IPS-18c (cell line): Measurements from ENCODE around the gene FAM72A.
"Not testable (repeated sequence)": the region's sequence is repeated elsewhere in the genome, so short reads cannot be mapped to it uniquely, and the experiment has no call there.

Experiments used
- H3K4me3 ChIP-seq: 2 replicates; pipeline ENCODE4 v1.7.0; 2013; ENCODE audit warnings: low read depth, mild to moderate bottlenecking, low read length, moderate library complexity; ENCODE audit not compliant: insufficient read depth
- H3K9me3 ChIP-seq: one replicate; pipeline ENCODE4 v1.6.1; 2013; ENCODE audit warnings: mild to moderate bottlenecking, low read length, moderate library complexity; ENCODE audit not compliant: control insufficient read depth, insufficient read depth

The FAM72A gene

DNA sequence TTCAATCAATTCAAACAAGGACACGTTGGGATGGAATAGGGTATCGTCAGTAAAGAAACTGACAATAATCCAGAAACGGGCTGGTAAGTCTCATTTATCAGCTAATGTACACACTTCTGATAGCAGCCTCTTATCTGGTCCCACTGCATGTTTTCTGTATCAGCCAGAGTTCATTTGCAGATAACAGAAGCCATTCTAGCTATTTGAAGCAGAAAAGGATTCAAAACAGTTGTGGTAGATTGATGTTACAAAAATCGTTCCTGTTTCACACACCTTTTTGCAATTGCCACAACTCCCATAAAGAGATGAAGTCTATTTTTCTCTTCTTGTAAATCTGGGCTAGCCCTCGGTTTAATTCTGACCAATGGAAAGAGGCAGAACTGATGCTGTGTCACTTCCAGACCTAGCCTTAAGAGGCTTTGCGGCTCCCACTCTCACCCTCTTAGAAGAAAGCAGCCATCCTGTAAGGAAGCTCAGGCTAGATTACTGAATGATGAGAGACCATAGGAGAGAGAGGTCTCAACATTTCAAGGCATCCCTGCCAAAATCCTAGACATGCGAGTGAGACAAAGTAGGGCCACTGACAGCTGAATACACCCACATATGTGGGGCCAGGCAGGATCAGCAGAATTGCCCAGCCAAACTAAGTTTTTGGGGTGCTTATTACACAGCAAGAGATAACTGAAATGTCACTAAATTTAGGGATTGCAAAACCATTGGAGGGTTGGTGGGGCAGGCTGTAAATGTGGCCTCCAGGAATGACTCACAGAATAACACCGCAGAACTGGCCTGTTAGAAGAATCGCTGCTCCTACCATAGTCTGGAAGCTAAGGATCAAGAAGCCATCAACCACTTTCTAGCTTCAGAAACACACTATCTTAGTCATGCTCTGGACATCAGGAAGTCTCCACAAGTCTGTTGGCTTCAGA is 24.3 kb downstream of the FAM72A start:
- not testable (repeated sequence) for H3K4me3 ChIP-seq, H3K9me3 ChIP-seq

DNA sequence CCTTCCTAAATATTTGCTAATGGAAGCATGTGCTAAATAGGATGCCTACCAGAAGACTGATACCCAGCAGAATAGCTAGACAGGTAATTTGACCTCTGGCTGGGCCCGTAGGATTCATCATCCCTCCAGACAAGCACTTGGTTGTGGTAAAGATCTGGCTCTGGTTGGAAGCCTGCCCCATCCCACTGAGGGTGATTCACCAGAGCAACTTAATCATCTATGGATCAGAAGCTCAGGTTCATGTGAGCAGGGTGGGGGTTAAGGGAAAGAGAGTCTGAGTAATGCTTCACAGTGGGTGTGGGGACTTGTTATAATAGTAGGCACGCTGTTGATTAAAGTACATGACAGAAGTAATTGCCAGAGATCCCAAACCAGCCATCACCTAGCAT is 26.5 kb downstream of the FAM72A start:
- not testable (repeated sequence) for H3K9me3 ChIP-seq, H3K4me3 ChIP-seq

- not testable (repeated sequence) for H3K4me3 ChIP-seq, H3K9me3 ChIP-seq
Observed at GRCh38 chr1:206175459-206176113, 27.1 kb downstream of the FAM72A start.

GRCh38 chr1:206174182-206174868 is 28.3 kb downstream of the FAM72A start:
- H3K9me3 ChIP-seq, H3K4me3 ChIP-seq: not testable (repeated sequence)

DNA sequence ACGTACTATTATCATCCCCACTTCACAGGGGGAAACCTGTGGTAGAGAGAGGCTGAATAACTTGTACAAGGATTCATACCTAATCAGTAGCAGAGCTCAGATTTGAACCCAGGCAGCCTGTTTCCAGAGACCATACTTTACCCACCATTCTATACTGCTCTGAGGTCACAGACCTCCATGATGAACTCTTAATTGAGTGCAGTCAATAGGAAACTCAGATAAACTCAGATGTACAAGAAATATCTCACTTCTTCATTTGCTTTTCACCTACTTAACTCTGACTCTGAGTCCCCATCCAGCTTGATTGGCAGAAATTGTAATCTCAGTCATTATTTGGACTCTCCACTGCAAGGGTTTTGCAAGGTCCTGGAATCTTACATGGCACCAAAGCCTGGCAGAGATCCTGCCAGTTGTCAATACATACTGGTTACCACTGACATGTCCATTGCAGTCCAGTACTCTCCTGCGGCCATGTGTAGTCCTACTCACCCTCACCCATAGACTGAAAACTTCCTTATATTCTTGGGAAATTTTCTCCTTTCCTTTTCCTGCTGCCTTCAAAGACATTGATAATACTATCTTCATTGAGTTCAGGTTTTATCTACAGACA is 29.4 kb downstream of the FAM72A start:
- not testable (repeated sequence) for H3K9me3 ChIP-seq, H3K4me3 ChIP-seq

GRCh38 chr1:206169794-206170193 is 32.8 kb downstream of the FAM72A start:
- H3K4me3 ChIP-seq, H3K9me3 ChIP-seq: not testable (repeated sequence)

DNA sequence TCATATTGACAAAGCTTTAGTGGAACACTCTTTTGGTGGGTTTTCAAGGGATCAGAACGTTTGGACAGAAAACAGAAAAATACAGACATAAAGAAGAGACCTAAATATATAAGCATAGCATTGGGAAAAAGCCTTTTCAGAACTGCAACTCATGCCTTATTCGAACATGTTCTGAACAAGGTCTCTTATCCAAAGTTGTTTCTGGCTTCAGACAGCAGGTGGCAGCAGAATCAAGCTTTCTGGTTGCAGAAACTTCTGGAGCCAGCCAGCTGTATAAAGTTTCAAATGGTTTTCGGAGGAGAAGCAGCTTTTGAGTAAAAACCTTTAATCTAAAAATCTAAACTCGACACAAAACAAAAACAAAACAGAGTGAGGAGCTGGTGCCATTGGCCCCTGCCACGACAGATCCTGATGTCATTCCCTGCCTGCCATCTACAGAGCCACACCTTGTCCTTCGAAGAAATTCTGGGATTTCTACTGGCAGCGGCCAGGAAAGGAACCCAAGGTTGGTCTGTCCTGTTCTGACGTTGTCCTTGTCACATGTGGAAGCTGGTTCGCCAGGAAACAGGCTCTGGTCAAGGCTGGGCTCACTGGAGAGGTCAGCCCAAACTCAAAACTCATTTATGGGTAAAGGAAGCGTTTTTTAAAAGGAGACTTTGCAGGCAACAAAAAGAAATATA is 35.1 kb downstream of the FAM72A start:
- not testable (repeated sequence) for H3K9me3 ChIP-seq, H3K4me3 ChIP-seq

DNA sequence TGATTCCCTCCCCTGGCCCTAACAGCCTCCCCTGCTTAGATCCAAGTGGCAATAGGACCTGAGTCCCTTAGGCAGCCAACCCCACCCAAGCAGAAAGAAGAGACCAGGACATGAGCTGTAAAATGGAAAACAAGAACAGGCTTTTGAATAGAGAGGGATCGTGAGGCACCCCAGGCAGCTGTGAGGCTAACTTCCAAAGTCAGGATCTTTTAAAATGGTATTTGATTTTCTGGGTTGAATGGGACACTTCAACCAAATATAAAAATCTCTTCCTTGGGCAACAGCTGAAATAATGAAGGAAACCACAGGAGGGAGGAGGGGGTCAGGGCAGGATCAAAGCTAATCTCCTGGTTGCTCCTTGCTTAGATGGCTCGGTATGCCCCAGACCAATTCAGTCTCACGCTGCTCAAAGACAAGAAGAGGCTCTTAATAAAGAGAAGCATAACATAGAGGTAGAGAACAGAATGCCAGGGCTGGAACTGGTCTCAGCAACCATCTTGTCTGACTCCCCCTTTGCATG is 56.8 kb downstream of the FAM72A start:
- no peak overlapping the region for H3K4me3 ChIP-seq
- no peaks in the 10 kb centered on the region for H3K9me3 ChIP-seq

GRCh38 chr1:206144605-206145004 is 58.0 kb downstream of the FAM72A start:
- Histone ChIP-seq H3K4me3 (no peak overlapping the region), H3K9me3 (no peaks in the 10 kb centered on the region)

GRCh38 chr1:206143537-206144172 is 59.0 kb downstream of the FAM72A start:
- Histone ChIP-seq H3K4me3 (no peak overlapping the region), H3K9me3 (no peaks in the 10 kb centered on the region)

GRCh38 chr1:206142770-206143169 is 59.9 kb downstream of the FAM72A start:
- no peaks in the 10 kb centered on the region for H3K9me3 ChIP-seq
- no peak overlapping the region for H3K4me3 ChIP-seq

DNA sequence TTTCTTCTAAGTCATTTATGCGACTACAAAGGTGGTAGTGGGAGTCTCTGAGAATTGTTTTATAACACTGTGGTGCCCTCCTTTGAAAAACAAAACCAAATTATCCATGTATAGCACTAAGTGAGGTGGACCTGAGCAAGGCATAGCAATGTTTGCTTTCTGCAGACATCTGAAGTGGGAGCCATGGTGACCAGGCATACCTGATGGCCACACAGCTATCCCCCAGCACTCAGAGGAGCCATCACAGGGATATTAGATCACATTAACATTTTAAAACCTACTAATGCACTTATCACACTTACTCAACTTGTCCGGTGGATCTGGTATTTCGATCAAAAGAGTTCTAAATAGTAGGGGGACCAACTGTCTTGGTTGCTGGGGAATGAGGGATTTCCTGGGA is 60.6 kb downstream of the FAM72A start:
- Histone ChIP-seq H3K9me3 (no peaks in the 10 kb centered on the region), H3K4me3 (no peak overlapping the region)

GRCh38 chr1:206136241-206136640 is 66.4 kb downstream of the FAM72A start:
- Histone ChIP-seq H3K9me3 (no peaks in the 10 kb centered on the region), H3K4me3 (no peak overlapping the region)
